PC-3 (cell line): ENCODE measurements around the gene POLL. TPM values are rescaled to one million over a fixed set of nuclear protein-coding genes. Genes with fewer than 3 reads are reported as not detected.

Experiments used
- ATAC-seq: fragments of 200-7000 bp; cut with Tn5 transposase; 2 replicates; pipeline ENCODE4 v1.9.1; 2020; ENCODE audit warnings: mild to moderate bottlenecking, moderate library complexity
- BruUV-seq: library from RNA; stranded (reverse); fragments of 400-500 nt; replicated peaks from 2 replicates; lab custom pipeline; 2021; lab: Mats Ljungman, UMichigan
- CTCF ChIA-PET: fragments of 300-600 bp; sonication (Branson Sonifier 250); formaldehyde crosslinking; loops from one replicate; lab custom pipeline; 2022; ENCODE audit warnings: antibody characterized with exemption; lab: Charles Lee
- POLR2A ChIA-PET: fragments of 300-600 bp; sonication (Branson Sonifier 250); formaldehyde crosslinking; loops from one replicate; lab custom pipeline; 2022; ENCODE audit warnings: antibody characterized with exemption; ENCODE audit not compliant: unreplicated experiment; lab: Charles Lee
- DNase-seq: peaks from one replicate; pipeline ENCODE4 v3.0.0-alpha.2; 2015
- H2AFZ ChIP-seq: fragments of 300-600 bp; sonication (generic); 2 replicates; pipeline ENCODE4 v1.6.0; 2016; ENCODE audit warnings: antibody characterized with exemption, low read length
- H3F3A ChIP-seq: fragments of 300-600 bp; sonication (generic); one replicate; pipeline ENCODE4 v1.6.0; 2017; ENCODE audit warnings: antibody characterized with exemption, low read length, control low read depth, mild to moderate bottlenecking; ENCODE audit not compliant: unreplicated experiment
- H3K27ac ChIP-seq: fragments of 300-600 bp; sonication (generic); 2 replicates; pipeline ENCODE4 v1.5.1; 2016; ENCODE audit warnings: mild to moderate bottlenecking, low read length
- H3K27me3 ChIP-seq: fragments of 300-600 bp; sonication (generic); 2 replicates; pipeline ENCODE4 v1.6.1; 2016; ENCODE audit warnings: low read length, mixed read lengths
- H3K36me3 ChIP-seq: fragments of 300-600 bp; sonication (generic); 2 replicates; pipeline ENCODE4 v1.6.1; 2016; ENCODE audit warnings: low read depth, mixed run types, low read length, mixed read lengths
- H3K4me1 ChIP-seq: fragments of 300-600 bp; sonication (generic); 2 replicates; pipeline ENCODE4 v1.5.1; 2016; ENCODE audit warnings: low read length; ENCODE audit not compliant: insufficient read depth
- H3K4me2 ChIP-seq: fragments of 300-600 bp; sonication (generic); 2 replicates; pipeline ENCODE4 v1.6.0; 2016; ENCODE audit warnings: low read length
- H3K4me3 ChIP-seq: fragments of 300-600 bp; sonication (generic); 2 replicates; pipeline ENCODE4 v1.5.1; 2016; ENCODE audit warnings: mild to moderate bottlenecking, low read length, mixed read lengths
- H3K79me2 ChIP-seq: fragments of 300-600 bp; sonication (generic); 2 replicates; pipeline ENCODE4 v1.6.1; 2017; ENCODE audit warnings: low read length, mixed read lengths
- H3K9ac ChIP-seq: fragments of 300-600 bp; sonication (generic); 2 replicates; pipeline ENCODE4 v1.6.0; 2016; ENCODE audit warnings: mild to moderate bottlenecking, low read length
- H3K9me2 ChIP-seq: fragments of 300-600 bp; sonication (generic); replicated peaks from 2 replicates; pipeline ENCODE4 v1.6.1; 2016; ENCODE audit warnings: mixed run types, low read length, mixed read lengths
- H3K9me3 ChIP-seq: fragments of 300-600 bp; sonication (generic); 2 replicates; pipeline ENCODE4 v1.6.1; 2016; ENCODE audit warnings: low read length, mixed read lengths
- H4K20me1 ChIP-seq: fragments of 300-600 bp; sonication (generic); 2 replicates; pipeline ENCODE4 v1.6.1; 2016; ENCODE audit warnings: low read length, mixed read lengths
- EZH2 ChIP-seq: fragments of 300-600 bp; sonication (generic); IDR thresholded peaks from one replicate; pipeline ENCODE4 v1.6.1; 2017; ENCODE audit warnings: antibody characterized with exemption, mild to moderate bottlenecking, low read length; ENCODE audit not compliant: unreplicated experiment
- EZH2phosphoT487 ChIP-seq: fragments of 300-600 bp; sonication (generic); IDR thresholded peaks from 2 replicates; pipeline ENCODE4 v1.6.1; 2018; ENCODE audit warnings: mild to moderate bottlenecking, antibody characterized with exemption, low read length, borderline replicate concordance
- intact Hi-C: fragments of 100-400 bp; cut with micrococcal nuclease; formaldehyde crosslinking; loops from 2 replicates; pipeline ENCODE4 v1.9.0; 2023
- total RNA-seq: library from RNA; depleted of rRNA; stranded (reverse); fragments of >200 nt; gene quantifications from 2 replicates; pipeline ENCODE4 v1.2.3, GENCODE V29; 2014
- TF ChIP-seq, protein P1 (sequence below): fragments of 300-600 bp; sonication (generic); conservative IDR thresholded peaks from 2 replicates; pipeline ENCODE4 v1.5.1; 2017; ENCODE audit warnings: antibody characterized with exemption, low read depth, mild to moderate bottlenecking, low read length

POLL gene
- total RNA-seq, 1 experiment from 2014 or later = 10.9 TPM

DNA sequence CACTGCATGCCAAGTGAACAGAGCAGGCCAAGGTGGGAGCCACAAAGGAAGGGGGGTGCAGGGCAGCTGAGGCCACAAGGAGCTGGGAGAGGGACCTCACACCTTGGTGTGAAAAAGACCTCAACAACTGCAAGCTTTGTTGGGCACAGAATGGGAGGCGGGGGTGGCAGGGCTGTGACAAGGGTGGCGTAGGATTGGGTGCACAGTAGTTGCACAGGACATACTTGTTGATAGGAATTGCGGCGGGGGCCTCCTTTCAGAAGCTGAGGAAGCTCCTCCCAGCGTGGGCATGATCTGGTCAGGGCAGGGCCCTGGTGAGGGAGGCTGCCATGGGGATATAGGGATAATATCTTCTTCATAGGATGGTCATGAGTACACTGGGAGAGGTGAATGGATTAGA lies 25.8 kb downstream of the POLL start:
- H3K27me3 ChIP-seq = no peaks in the 10 kb centered on the region
- no peak overlapping the region for H3K4me3 ChIP-seq
- CTCF ChIA-PET = no interaction called here
- no peaks in the 10 kb centered on the region for H3K9me3 ChIP-seq
- H3K9ac ChIP-seq = no peak overlapping the region
- no peaks in the 10 kb centered on the region for H4K20me1 ChIP-seq
- POLR2A ChIA-PET = no interaction called here
- intact Hi-C loops = loop anchor here (10.0 kb wide), 1 partner anchor 257 kb away; no protein-coding TSS in a partner anchor
- H3K79me2 ChIP-seq = no peaks in the 10 kb centered on the region
- ATAC-seq (no peak), DNase-seq (no peak)
- no peak overlapping the region for H3K27ac ChIP-seq
- no TSS peak for BruUV-seq
- H3F3A ChIP-seq = no peaks in the 10 kb centered on the region
- no peak overlapping the region for H2AFZ ChIP-seq
- no peaks in the 10 kb centered on the region for H3K9me2 ChIP-seq
- TF ChIP-seq, protein P1, sequence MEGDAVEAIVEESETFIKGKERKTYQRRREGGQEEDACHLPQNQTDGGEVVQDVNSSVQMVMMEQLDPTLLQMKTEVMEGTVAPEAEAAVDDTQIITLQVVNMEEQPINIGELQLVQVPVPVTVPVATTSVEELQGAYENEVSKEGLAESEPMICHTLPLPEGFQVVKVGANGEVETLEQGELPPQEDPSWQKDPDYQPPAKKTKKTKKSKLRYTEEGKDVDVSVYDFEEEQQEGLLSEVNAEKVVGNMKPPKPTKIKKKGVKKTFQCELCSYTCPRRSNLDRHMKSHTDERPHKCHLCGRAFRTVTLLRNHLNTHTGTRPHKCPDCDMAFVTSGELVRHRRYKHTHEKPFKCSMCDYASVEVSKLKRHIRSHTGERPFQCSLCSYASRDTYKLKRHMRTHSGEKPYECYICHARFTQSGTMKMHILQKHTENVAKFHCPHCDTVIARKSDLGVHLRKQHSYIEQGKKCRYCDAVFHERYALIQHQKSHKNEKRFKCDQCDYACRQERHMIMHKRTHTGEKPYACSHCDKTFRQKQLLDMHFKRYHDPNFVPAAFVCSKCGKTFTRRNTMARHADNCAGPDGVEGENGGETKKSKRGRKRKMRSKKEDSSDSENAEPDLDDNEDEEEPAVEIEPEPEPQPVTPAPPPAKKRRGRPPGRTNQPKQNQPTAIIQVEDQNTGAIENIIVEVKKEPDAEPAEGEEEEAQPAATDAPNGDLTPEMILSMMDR = no peak
- TF ChIP-seq EZH2phosphoT487 (no peak), EZH2 (no peak)
- H3K4me2 ChIP-seq = no peak overlapping the region
- H3K36me3 ChIP-seq = no peaks in the 10 kb centered on the region
- no peaks in the 10 kb centered on the region for H3K4me1 ChIP-seq

DNA sequence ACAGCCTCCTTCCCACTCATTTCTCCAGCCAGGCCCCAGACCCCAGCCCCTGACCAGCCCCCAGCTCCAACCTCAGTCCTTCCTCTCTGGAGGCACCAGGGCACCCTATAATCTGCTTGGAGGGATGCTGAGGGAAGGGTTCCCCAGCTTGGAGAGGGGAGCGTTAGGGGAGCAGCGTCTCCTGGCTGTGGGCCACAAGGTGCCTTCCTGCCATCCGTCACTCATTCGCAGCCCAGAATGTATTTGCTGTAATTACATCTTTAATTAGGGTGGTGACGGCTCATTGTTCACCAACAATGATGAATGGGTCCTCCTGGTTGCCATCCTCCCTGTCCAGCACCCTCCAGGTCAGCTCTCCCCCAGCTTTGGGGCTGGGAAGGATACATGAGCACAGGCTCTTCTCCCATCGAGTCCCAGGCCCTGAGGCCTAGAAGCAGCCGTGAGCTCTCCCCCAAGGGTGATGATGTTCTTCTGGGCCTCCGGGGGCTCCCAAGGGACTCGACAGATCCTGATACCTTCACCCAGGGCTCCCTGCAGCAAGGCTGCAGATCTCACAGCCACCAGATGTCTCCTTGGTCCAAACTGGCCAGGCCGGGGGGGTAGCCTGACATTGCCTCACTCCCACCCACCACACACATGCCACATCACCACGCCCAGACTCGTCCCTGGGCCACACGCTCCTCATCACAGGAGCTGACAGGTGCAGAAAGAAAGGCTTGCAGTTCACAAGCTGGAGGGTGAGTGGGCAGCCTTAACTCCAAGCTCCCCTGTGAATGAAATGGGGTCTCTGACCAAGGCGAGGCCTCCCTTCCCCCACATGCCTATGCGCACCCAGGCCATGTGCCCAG lies 26.8 kb downstream of the POLL start:
- no peak for TF ChIP-seq EZH2phosphoT487
- TF ChIP-seq, protein P1 = no peak
- TF ChIP-seq EZH2 = no peak
- Histone ChIP-seq H3K9me3 (no peaks in the 10 kb centered on the region), H3K36me3 (no peaks in the 10 kb centered on the region), H3K4me2 (no peak overlapping the region), H2AFZ (no peak overlapping the region), H3K9me2 (no peaks in the 10 kb centered on the region), H3K79me2 (no peaks in the 10 kb centered on the region), H3K4me3 (no peak overlapping the region), H3F3A (no peaks in the 10 kb centered on the region), H4K20me1 (no peaks in the 10 kb centered on the region), H3K9ac (no peak overlapping the region), H3K27me3 (no peaks in the 10 kb centered on the region), H3K27ac (no peak overlapping the region), H3K4me1 (no peaks in the 10 kb centered on the region)
- BruUV-seq = no TSS peak
- POLR2A ChIA-PET = no interaction called here
- CTCF ChIA-PET = no interaction called here
- DNase-seq (no peak), ATAC-seq (no peak)
- intact Hi-C loops = loop anchor here (10.0 kb wide), 1 partner anchor 256 kb away; no protein-coding TSS in a partner anchor
